ENCODE results near the gene PLG. TPM values are rescaled to one million over a fixed set of nuclear protein-coding genes. Genes with fewer than 3 reads are reported as not detected.
"Not testable (repeated sequence)": the region's sequence is repeated elsewhere in the genome, so short reads cannot be mapped to it uniquely, and the experiment has no call there.

Gene PLG
- total RNA-seq, 4 donors from 2014 or later: not detected

- Histone ChIP-seq H3K36me3 (no peaks in the 10 kb centered on the region), H3K9me3 (no peaks in the 10 kb centered on the region), H3K27me3 (no peaks in the 10 kb centered on the region), H3K4me1 (no peaks in the 10 kb centered on the region), H3K27ac (peak overlapping the region; percentile 50 to 79), H3K4me3 (peak overlapping the region; percentile 29 to 47)
- intact Hi-C loops (cut with DNase I; ENCODE audit: low total_unique reads): no loop called here
- peak; percentile 75 to 78 for DNase-seq
- no peak for TF ChIP-seq POLR2A (IDR thresholded peaks at IDR 0.05)
- peak; percentile 74 to 90 (median 80) for TF ChIP-seq CTCF (IDR thresholded peaks at IDR 0.05)
These were observed 65.1 kb downstream of the PLG start for GRCh38 chr6:160766989-160767646.

GRCh38 chr6:160767647-160768019, 65.6 kb downstream of the PLG start:
- peak overlapping the region; percentile 29 to 47 for H3K4me3 ChIP-seq
- H3K27ac ChIP-seq: peak overlapping the region; percentile 50 to 79
- intact Hi-C loops (cut with DNase I; ENCODE audit: low total_unique reads): no loop called here
- no peaks in the 10 kb centered on the region for H3K27me3 ChIP-seq
- no peaks in the 10 kb centered on the region for H3K4me1 ChIP-seq
- TF ChIP-seq POLR2A (IDR thresholded peaks at IDR 0.05): no peak
- TF ChIP-seq CTCF (IDR thresholded peaks at IDR 0.05): peak in 1 of 4 experiments; percentile 5
- no peaks in the 10 kb centered on the region for H3K36me3 ChIP-seq
- DNase-seq: no peak
- no peaks in the 10 kb centered on the region for H3K9me3 ChIP-seq

- TF ChIP-seq CTCF (IDR thresholded peaks at IDR 0.05) (no peak), POLR2A (IDR thresholded peaks at IDR 0.05) (no peak)
- no peaks in the 10 kb centered on the region for H3K4me1 ChIP-seq
- no peak overlapping the region for H3K27ac ChIP-seq
- no peak overlapping the region for H3K4me3 ChIP-seq
- no peaks in the 10 kb centered on the region for H3K27me3 ChIP-seq
- no peak for DNase-seq
- intact Hi-C loops (cut with DNase I; ENCODE audit: low total_unique reads): no loop called here
- no peaks in the 10 kb centered on the region for H3K9me3 ChIP-seq
- H3K36me3 ChIP-seq: no peaks in the 10 kb centered on the region
These were observed 66.1 kb downstream of the PLG start for GRCh38 chr6:160768101-160768500.

GRCh38 chr6:160774399-160774798, 72.4 kb downstream of the PLG start:
- intact Hi-C loops (cut with DNase I; ENCODE audit: low total_unique reads): no loop called here
- no peak overlapping the region for H3K4me3 ChIP-seq
- TF ChIP-seq CTCF (IDR thresholded peaks at IDR 0.05): no peak
- TF ChIP-seq POLR2A (IDR thresholded peaks at IDR 0.05): no peak
- no peaks in the 10 kb centered on the region for H3K4me1 ChIP-seq
- no peaks in the 10 kb centered on the region for H3K27me3 ChIP-seq
- H3K36me3 ChIP-seq: no peaks in the 10 kb centered on the region
- no peak overlapping the region for H3K27ac ChIP-seq
- no peaks in the 10 kb centered on the region for H3K9me3 ChIP-seq
- no peak for DNase-seq

- no peaks in the 10 kb centered on the region for H3K9me3 ChIP-seq
- TF ChIP-seq CTCF (IDR thresholded peaks at IDR 0.05): no peak
- TF ChIP-seq POLR2A (IDR thresholded peaks at IDR 0.05): no peak
- no peaks in the 10 kb centered on the region for H3K27me3 ChIP-seq
- H3K36me3 ChIP-seq: no peaks in the 10 kb centered on the region
- intact Hi-C loops (cut with DNase I; ENCODE audit: low total_unique reads): no loop called here
- H3K4me1 ChIP-seq: no peaks in the 10 kb centered on the region
- peak overlapping the region in 1 of 2 donors; percentile 46 for H3K27ac ChIP-seq
- H3K4me3 ChIP-seq: no peak overlapping the region
- DNase-seq: no peak
These were observed 73.9 kb downstream of the PLG start for GRCh38 chr6:160775792-160776580.

- H3K4me1 ChIP-seq; H3K4me3 ChIP-seq; H3K27ac ChIP-seq; DNase-seq; H3K36me3 ChIP-seq; H3K9me3 ChIP-seq; intact Hi-C loops (cut with DNase I; ENCODE audit: low total_unique reads); H3K27me3 ChIP-seq: not testable (repeated sequence)
These were observed 77.1 kb downstream of the PLG start for GRCh38 chr6:160779095-160779494.

- H3K4me3 ChIP-seq: not testable (repeated sequence)
These were observed 78.6 kb downstream of the PLG start for GRCh38 chr6:160780656-160781055.

More at GRCh38 chr6:160780656-160781055, 78.6 kb downstream of the PLG start:
- H3K36me3 ChIP-seq; H3K4me1 ChIP-seq; intact Hi-C loops (cut with DNase I; ENCODE audit: low total_unique reads); DNase-seq; H3K27me3 ChIP-seq; H3K27ac ChIP-seq; H3K9me3 ChIP-seq: not testable (repeated sequence)

Data from uterus (tissue), 4 donors.